Measurements from ENCODE around the gene ZNF260.

Gene ZNF260

DNA sequence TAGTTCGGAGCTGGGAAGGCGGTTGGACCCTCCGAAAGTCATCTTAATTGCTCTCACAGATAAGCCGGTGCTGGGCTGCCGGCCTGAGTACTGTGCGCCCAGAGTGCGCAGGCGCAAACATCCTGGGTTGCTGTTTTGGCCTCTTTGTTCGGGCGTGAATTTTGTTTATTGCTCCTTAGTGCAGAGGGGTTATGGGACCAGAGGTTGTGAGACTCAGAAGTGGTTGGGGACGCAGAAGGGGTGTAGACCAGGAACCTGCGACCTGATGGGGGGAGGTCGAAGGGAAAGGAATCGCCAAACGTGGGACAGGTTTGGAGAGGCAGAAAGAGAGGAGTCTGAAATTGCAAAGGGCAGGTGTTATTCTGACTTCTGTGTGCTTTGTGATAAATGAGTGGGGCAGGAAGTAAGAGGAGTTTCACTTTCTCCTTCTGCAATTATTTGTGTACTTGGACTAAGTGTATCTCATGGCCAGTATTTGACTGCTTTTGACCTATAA, 38.1 kb downstream of the ZNF260 start:
- DNase-seq (ENCODE audit: low read depth) = peak; percentile 51

DNA sequence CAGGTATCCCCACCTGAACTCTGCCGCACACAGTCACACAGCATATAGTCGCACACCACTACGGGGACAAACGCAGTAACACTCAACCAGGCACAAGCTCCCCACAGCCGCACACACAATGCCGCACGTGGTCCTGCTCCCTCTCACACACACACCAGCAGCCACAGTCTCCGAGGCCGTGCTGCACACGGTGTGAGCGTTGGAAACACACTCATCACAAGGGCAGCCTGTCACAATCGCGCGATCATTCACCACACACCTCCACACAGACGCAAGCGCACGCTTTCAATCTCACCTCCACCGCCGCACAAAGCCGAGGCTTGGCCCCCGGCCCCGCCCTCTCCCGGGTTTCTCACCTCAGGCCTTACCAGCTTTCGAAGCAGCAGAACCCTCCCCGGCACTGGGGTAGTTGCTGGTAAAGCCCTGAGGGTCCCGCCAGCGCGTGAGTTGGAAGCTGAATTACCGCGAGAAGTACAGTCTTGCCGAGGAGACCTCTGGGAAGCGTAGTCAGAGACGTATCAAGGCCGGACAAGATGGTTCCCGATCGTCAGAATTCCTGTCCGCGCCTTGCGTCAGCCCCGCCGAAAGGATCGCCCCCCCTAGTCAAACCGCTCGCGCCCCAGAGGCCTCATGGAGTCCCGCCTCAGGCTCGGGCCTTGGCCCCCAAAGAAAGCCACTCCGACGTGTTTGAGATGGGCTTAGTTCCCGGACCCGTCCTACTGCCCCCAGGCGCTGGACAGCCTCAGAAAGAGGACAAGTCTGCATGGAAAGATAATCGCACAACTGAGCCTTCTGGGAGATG, 38.8 kb downstream of the ZNF260 start, which contains the start of gene ZNF566:
ZNF566 (minus strand) TSS at position 444 of the 802 bp plus-strand sequence. CDS start 13,004 bp downstream, outside the sequence.
- peak; percentile 88 for DNase-seq (ENCODE audit: low read depth)

DNA sequence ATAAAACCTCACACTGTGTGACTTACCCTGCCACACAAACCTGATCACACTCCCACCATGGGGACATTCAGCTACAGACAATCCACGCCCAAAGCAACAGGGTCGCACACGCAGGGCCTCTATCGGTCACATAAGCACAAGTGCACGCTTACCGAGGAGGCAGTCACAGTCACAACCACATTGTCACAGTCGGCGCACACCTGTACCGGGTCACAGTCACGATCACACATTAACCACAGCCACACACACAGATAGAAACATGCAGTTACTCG, 39.3 kb downstream of the ZNF260 start:
- DNase-seq (ENCODE audit: low read depth) = peak; percentile 23

DNA sequence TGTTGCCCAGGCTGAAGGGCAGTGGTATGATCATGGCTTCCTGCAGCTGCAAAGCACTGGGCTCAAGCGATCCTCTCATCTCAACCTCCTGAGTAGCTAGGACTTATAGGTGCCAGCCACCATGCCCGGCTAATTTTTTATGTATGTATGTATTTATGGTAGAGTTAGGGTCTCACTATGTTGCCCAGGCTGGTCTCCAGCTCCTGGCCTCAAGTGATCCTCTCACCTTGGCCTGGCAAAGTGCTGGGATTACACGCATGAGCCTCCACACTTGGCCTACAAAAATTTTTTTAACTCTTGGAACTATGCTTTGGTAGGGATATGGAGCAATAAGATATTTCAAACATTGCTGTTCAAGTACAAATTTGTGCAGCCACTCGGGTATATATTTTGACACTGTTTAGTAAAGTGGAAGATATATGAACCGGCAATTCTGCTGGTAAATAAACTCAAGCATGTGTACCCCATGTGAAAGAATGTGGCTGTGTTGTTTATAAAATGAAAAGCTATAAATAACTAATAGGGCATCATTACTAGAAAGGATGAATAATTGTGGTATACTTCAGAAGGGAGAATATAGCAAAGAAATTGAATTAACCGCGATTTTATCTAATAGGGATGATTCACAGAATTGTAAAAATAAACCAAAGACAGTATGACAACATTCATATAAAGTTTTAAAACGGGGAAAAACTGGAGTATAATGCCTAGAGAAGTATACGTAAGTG, 39.8 kb downstream of the ZNF260 start:
- DNase-seq (ENCODE audit: low read depth) = no peak

- DNase-seq (ENCODE audit: low read depth) = no peak
These were observed 44.4 kb downstream of the ZNF260 start for GRCh38 chr19:36483653-36484052.

- DNase-seq (ENCODE audit: low read depth) = no peak
These were observed 45.2 kb downstream of the ZNF260 start for GRCh38 chr19:36482876-36483275.
